ENCODE results near the gene CYP8B1. TPM values are rescaled to one million over a fixed set of nuclear protein-coding genes. Genes with fewer than 3 reads are reported as not detected.

CYP8B1 gene
- total RNA-seq, 4 donors from 2014 or later: not detected

GRCh38 chr3:42874749-42875148, 930 bp downstream of the CYP8B1 start:
- no CpG with 5 or more reads among the region's 10 CpGs for WGBS, 2 donors

GRCh38 chr3:42873221-42873982, 2.3 kb downstream of the CYP8B1 start:
- H3K36me3 ChIP-seq: no peaks in the 10 kb centered on the region
- no peaks in the 10 kb centered on the region for H3K9me3 ChIP-seq
- no peaks in the 10 kb centered on the region for H3K4me1 ChIP-seq
- no peak for DNase-seq
- intact Hi-C loops (cut with DNase I): no loop called here
- H3K4me3 ChIP-seq: no peak overlapping the region
- no peak for TF ChIP-seq CTCF (IDR thresholded peaks at IDR 0.05)
- TF ChIP-seq POLR2A (IDR thresholded peaks at IDR 0.05): no peak
- H3K27ac ChIP-seq: no peak overlapping the region
- 62 to 74% methylated on average over 9 of the region's 9 CpGs for WGBS, 2 donors
- no peaks in the 10 kb centered on the region for H3K27me3 ChIP-seq

More at GRCh38 chr3:42874749-42875148, 930 bp downstream of the CYP8B1 start:
- Histone ChIP-seq H3K9me3 (no peaks in the 10 kb centered on the region), H3K4me1 (no peaks in the 10 kb centered on the region), H3K4me3 (no peak overlapping the region), H3K27me3 (no peaks in the 10 kb centered on the region), H3K27ac (no peak overlapping the region), H3K36me3 (no peaks in the 10 kb centered on the region)
- TF ChIP-seq POLR2A (IDR thresholded peaks at IDR 0.05): no peak
- no peak for TF ChIP-seq CTCF (IDR thresholded peaks at IDR 0.05)
- intact Hi-C loops (cut with DNase I): no loop called here
- DNase-seq: no peak

GRCh38 chr3:42872718-42873117, 3.0 kb downstream of the CYP8B1 start:
- no peak for TF ChIP-seq CTCF (IDR thresholded peaks at IDR 0.05)
- TF ChIP-seq POLR2A (IDR thresholded peaks at IDR 0.05): no peak
- intact Hi-C loops (cut with DNase I): no loop called here

GRCh38 chr3:42871592-42872196, 4.0 kb downstream of the CYP8B1 start:
- WGBS, 2 donors: 44 to 57% methylated on average over 3 to 4 of the region's 5 CpGs
- no peak overlapping the region for H3K27ac ChIP-seq
- H3K9me3 ChIP-seq: no peaks in the 10 kb centered on the region
- no peak for TF ChIP-seq CTCF (IDR thresholded peaks at IDR 0.05)
- no peak for TF ChIP-seq POLR2A (IDR thresholded peaks at IDR 0.05)
- no peaks in the 10 kb centered on the region for H3K27me3 ChIP-seq
- H3K36me3 ChIP-seq: no peaks in the 10 kb centered on the region
- intact Hi-C loops (cut with DNase I): no loop called here
- H3K4me1 ChIP-seq: no peaks in the 10 kb centered on the region
- DNase-seq: no peak
- H3K4me3 ChIP-seq: no peak overlapping the region

More at GRCh38 chr3:42872718-42873117, 3.0 kb downstream of the CYP8B1 start:
- Histone ChIP-seq H3K27me3 (no peaks in the 10 kb centered on the region), H3K4me1 (no peaks in the 10 kb centered on the region), H3K27ac (no peak overlapping the region), H3K9me3 (no peaks in the 10 kb centered on the region), H3K4me3 (no peak overlapping the region), H3K36me3 (no peaks in the 10 kb centered on the region)
- 53 to 82% methylated on average over 1 of the region's 1 CpG for WGBS, 2 donors
- no peak for DNase-seq

GRCh38 chr3:42868841-42869240, 6.8 kb downstream of the CYP8B1 start:
- no peak for DNase-seq
- H3K27ac ChIP-seq: no peak overlapping the region
- TF ChIP-seq CTCF (IDR thresholded peaks at IDR 0.05): no peak
- no peak for TF ChIP-seq POLR2A (IDR thresholded peaks at IDR 0.05)
- no peaks in the 10 kb centered on the region for H3K36me3 ChIP-seq
- no peaks in the 10 kb centered on the region for H3K9me3 ChIP-seq
- H3K4me1 ChIP-seq: no peaks in the 10 kb centered on the region
- no peak overlapping the region for H3K4me3 ChIP-seq
- H3K27me3 ChIP-seq: no peaks in the 10 kb centered on the region
- WGBS, 2 donors: 50% methylated on average over 5 of the region's 5 CpGs
- intact Hi-C loops (cut with DNase I): no loop called here

Measured in esophagus squamous epithelium (tissue), 5 donors.